ENCODE measurements around the gene SUPT3H. TPM values are rescaled to one million over a fixed set of nuclear protein-coding genes. Genes with fewer than 3 reads are reported as not detected.

SUPT3H gene
- total and polyA plus RNA-seq, 2 of the 8 experiments (the other 6 are each of a cell fraction or from before 2014, with no cell fraction given), result 18.8 to 23.0 TPM

GRCh38 chr6:45084257-45084656 is 293.5 kb downstream of the SUPT3H start:
- no peak for DNase-seq (ENCODE audit: low read depth in 1 of 2, low spot score in 2 of 2)
- no peak overlapping the region for H3K23ac ChIP-seq (ENCODE audit: insufficient read length)
- H3K4ac ChIP-seq (replicated peaks; ENCODE audit: insufficient read length, low read depth, low read length), result no peak overlapping the region
- no peak overlapping the region for H2AFZ ChIP-seq (ENCODE audit: low read length)
- WGBS, 2 experiments (ENCODE audit: extremely low coverage in 1 of 2, insufficient coverage in 1 of 2, insufficient read length in 1 of 2, insufficient replicate concordance in 2 of 2, low coverage in 1 of 2, low lambda C conversion rate in 2 of 2, missing lambda C conversion rate in 1 of 2), result 94% methylated on average over 3 of the region's 3 CpGs; no CpG with 5 or more reads in 1 of the 2 experiments
- no peaks in the 10 kb centered on the region for H3K4me1 ChIP-seq (replicated peaks in 1 of 4; ENCODE audit: control insufficient read depth in 3 of 4, insufficient read depth in 4 of 4, low read length in 3 of 4)
- H3K18ac ChIP-seq (ENCODE audit: extremely low read depth, low read length), result no peak overlapping the region
- FAIRE-seq, result no peak
- no peaks in the 10 kb centered on the region for H4K20me1 ChIP-seq (replicated peaks in 1 of 2; ENCODE audit: control insufficient read depth in 1 of 2, insufficient read depth in 2 of 2, low read length in 2 of 2)
- no peak overlapping the region for H4K8ac ChIP-seq (ENCODE audit: extremely low read depth, insufficient read depth, low read length)
- no peaks in the 10 kb centered on the region for H3K79me1 ChIP-seq (ENCODE audit: low read depth, low read length)
- no peak overlapping the region for H3K4me3 ChIP-seq (ENCODE audit: extremely low read depth in 1 of 4, insufficient read depth in 2 of 4, low read depth in 3 of 4, low read length in 4 of 4)
- no peak overlapping the region for H2BK5ac ChIP-seq (ENCODE audit: low read depth, low read length)
- no peak overlapping the region for H2BK15ac ChIP-seq (ENCODE audit: low read length)
- H3K27ac ChIP-seq (ENCODE audit: low read depth, low read length), result no peak overlapping the region
- H3K9me3 ChIP-seq (ENCODE audit: insufficient read depth in 2 of 2, low read depth in 1 of 2, low read length in 1 of 2), result no peaks in the 10 kb centered on the region
- H3K56ac ChIP-seq (replicated peaks; ENCODE audit: insufficient read length, low read depth, low read length), result no peak overlapping the region
- no peaks in the 10 kb centered on the region for H3K36me3 ChIP-seq (ENCODE audit: control insufficient read depth in 2 of 4, insufficient read depth in 4 of 4, low read length in 3 of 4)
- no peaks in the 10 kb centered on the region for H3K79me2 ChIP-seq (ENCODE audit: control insufficient read depth in 1 of 2, insufficient read depth in 2 of 2, low read length in 2 of 2)
- H3K4me2 ChIP-seq (ENCODE audit: insufficient read depth in 1 of 2, low read depth in 2 of 2, low read length in 2 of 2), result no peak overlapping the region
- no peak overlapping the region for H3K9ac ChIP-seq (replicated peaks in 1 of 4; ENCODE audit: extremely low read depth in 1 of 4, low read depth in 3 of 4, low read length in 3 of 4)
- H2BK120ac ChIP-seq (replicated peaks; ENCODE audit: low read depth, low read length), result no peak overlapping the region
- ChIA-PET POLR2A (ENCODE audit: partially characterized antibody) (no interaction called here), CTCF (ENCODE audit: partially characterized antibody) (interaction anchor here (0.6 kb wide), 1 partner anchor 192 kb away, joined by 5 read pairs; no protein-coding TSS in a partner anchor)
- no peak overlapping the region for H2BK20ac ChIP-seq (ENCODE audit: low read length)
- H4K91ac ChIP-seq (replicated peaks; ENCODE audit: insufficient read length, low read length), result no peak overlapping the region
- H3K14ac ChIP-seq (ENCODE audit: insufficient read length), result no peak overlapping the region
- H2AK5ac ChIP-seq (ENCODE audit: low read depth, low read length), result no peak overlapping the region
- no peaks in the 10 kb centered on the region for H3K27me3 ChIP-seq (replicated peaks in 1 of 4; ENCODE audit: control insufficient read depth in 3 of 4, extremely low read depth in 1 of 4, insufficient read depth in 3 of 4, low read length in 3 of 4)
- no peaks in the 10 kb centered on the region for H3K23me2 ChIP-seq (ENCODE audit: low read depth, low read length)
- no peak overlapping the region for H2BK12ac ChIP-seq (ENCODE audit: low read depth, low read length)
- no peak overlapping the region for H4K5ac ChIP-seq (ENCODE audit: insufficient read length, low read depth, low read length)
- no peak for TF ChIP-seq KDM4A (IDR thresholded peaks at IDR 0.05; ENCODE audit: low read depth, low read length, severe bottlenecking)
- TF ChIP-seq, protein P1, sequence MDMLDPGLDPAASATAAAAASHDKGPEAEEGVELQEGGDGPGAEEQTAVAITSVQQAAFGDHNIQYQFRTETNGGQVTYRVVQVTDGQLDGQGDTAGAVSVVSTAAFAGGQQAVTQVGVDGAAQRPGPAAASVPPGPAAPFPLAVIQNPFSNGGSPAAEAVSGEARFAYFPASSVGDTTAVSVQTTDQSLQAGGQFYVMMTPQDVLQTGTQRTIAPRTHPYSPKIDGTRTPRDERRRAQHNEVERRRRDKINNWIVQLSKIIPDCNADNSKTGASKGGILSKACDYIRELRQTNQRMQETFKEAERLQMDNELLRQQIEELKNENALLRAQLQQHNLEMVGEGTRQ (IDR thresholded peaks at IDR 0.05; ENCODE audit: low read length), result no peak
